ENCODE data around the gene LMNA.

DNA sequence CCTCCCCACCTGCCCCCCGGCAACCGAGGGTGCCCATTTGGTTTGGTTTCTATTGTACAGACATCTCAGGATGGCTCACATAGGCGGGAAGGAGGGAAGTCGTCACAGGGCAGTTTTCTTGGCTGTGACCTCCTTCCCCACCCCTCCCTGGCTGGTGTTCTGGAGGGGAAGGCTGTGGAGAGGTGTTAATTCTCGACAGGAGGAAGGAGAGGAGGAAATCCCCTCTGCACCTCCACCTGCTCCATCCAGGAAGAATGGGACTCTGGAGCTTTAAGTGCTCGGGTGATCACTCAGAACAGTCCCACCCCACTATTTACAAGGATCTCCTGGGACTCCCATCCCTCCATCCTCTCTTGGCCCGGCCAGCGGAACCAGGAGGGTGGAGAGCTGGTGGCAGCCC, 39.9 kb upstream of the LMNA start:
- TF ChIP-seq, protein P1, sequence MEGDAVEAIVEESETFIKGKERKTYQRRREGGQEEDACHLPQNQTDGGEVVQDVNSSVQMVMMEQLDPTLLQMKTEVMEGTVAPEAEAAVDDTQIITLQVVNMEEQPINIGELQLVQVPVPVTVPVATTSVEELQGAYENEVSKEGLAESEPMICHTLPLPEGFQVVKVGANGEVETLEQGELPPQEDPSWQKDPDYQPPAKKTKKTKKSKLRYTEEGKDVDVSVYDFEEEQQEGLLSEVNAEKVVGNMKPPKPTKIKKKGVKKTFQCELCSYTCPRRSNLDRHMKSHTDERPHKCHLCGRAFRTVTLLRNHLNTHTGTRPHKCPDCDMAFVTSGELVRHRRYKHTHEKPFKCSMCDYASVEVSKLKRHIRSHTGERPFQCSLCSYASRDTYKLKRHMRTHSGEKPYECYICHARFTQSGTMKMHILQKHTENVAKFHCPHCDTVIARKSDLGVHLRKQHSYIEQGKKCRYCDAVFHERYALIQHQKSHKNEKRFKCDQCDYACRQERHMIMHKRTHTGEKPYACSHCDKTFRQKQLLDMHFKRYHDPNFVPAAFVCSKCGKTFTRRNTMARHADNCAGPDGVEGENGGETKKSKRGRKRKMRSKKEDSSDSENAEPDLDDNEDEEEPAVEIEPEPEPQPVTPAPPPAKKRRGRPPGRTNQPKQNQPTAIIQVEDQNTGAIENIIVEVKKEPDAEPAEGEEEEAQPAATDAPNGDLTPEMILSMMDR (IDR thresholded peaks at IDR 0.05 in 4 of 5, conservative IDR thresholded peaks at IDR 0.05 in 1 of 5), result no peak
- no peak for TF ChIP-seq POLR2A (IDR thresholded peaks at IDR 0.05)

All from gastrocnemius medialis (tissue), 4 donors.